Suprapubic skin (tissue), 4 donors: ENCODE results near the gene FMNL2.

Source experiments
- EP300 ChIP-seq: sonication (generic); formaldehyde crosslinking; IDR thresholded peaks from one replicate; pipeline ENCODE4 v1.6.1; 2017; ENCODE audit warnings: antibody characterized with exemption
- POLR2AphosphoS5 ChIP-seq, 3 donors: sonication (generic); formaldehyde crosslinking; IDR thresholded peaks; one replicate each; pipeline ENCODE4 v1.6.1; 2017; ENCODE audit warnings: antibody characterized with exemption in 3 of 3
- TF ChIP-seq, protein P1 (sequence below), 2 donors: fragments of 200-600 bp in 1 of 2; fragments of 450-650 bp in 1 of 2; sonication (generic) in 1 of 2; IDR thresholded peaks; one replicate each; pipeline ENCODE4 v1.5.1; 2016 to 2019; ENCODE audit warnings: antibody characterized with exemption in 2 of 2, mild to moderate bottlenecking in 1 of 2, moderate library complexity in 1 of 2

DNA sequence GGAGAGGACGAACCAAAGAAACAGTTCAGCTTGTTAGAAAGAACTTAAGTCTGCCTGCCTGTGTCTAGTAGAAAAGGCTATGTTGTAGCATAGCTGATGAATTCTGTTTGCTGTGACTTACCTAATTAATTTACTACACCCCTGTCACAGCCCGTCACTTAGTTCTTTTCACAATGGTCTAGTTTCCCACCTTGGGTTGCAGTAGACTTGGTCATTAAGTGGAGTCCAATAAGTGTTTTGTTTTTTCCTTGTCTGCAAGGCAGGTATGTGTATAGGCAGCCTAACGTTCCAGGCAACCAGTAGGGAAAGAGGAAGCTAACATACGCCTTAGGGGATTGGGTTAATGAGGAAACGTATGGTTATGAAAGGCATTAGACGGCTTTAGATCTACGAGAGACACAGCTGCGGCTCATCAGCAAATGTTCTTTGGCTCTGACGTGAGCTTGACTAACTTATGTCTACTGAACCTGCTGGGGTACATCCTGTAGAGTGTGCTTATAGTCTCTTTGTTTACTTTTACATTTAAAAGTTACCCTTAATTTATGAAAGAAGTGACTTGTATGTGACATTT lies 202.2 kb downstream of the FMNL2 start:
- TF ChIP-seq POLR2AphosphoS5 (IDR thresholded peaks at IDR 0.05) (no peak), EP300 (no peak)
- TF ChIP-seq, protein P1, sequence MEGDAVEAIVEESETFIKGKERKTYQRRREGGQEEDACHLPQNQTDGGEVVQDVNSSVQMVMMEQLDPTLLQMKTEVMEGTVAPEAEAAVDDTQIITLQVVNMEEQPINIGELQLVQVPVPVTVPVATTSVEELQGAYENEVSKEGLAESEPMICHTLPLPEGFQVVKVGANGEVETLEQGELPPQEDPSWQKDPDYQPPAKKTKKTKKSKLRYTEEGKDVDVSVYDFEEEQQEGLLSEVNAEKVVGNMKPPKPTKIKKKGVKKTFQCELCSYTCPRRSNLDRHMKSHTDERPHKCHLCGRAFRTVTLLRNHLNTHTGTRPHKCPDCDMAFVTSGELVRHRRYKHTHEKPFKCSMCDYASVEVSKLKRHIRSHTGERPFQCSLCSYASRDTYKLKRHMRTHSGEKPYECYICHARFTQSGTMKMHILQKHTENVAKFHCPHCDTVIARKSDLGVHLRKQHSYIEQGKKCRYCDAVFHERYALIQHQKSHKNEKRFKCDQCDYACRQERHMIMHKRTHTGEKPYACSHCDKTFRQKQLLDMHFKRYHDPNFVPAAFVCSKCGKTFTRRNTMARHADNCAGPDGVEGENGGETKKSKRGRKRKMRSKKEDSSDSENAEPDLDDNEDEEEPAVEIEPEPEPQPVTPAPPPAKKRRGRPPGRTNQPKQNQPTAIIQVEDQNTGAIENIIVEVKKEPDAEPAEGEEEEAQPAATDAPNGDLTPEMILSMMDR (IDR thresholded peaks at IDR 0.05): no peak
